ENCODE results near the gene PLPP3. TPM values are rescaled to one million over a fixed set of nuclear protein-coding genes. Genes with fewer than 3 reads are reported as not detected.

Gene PLPP3
- total RNA-seq, 4 donors from 2014 or later, result 127 to 502 (median 297) TPM

DNA sequence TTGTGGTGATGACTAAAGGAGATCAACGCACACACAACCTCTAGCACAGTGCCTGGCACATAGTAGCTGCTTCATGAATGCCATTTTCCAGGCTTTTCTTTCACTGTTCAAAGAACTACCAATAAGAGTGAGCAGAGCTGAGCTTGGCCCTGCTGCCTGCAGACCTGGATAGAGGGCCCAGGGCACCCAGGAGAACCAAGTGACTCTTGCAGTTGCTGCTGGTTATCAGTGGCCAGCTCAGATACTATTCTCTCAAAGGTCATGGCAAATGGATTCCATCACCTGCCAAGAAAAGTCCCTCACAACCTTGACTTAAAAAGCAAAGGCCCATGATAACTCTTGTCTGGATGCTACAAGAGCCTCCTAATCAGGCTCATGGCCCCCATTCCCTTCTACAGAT, 41.7 kb downstream of the PLPP3 start:
- ATAC-seq (ENCODE audit: low FRiP score) (no peak), DNase-seq (ENCODE audit: low spot score) (no peak)
- TF ChIP-seq, protein P1, sequence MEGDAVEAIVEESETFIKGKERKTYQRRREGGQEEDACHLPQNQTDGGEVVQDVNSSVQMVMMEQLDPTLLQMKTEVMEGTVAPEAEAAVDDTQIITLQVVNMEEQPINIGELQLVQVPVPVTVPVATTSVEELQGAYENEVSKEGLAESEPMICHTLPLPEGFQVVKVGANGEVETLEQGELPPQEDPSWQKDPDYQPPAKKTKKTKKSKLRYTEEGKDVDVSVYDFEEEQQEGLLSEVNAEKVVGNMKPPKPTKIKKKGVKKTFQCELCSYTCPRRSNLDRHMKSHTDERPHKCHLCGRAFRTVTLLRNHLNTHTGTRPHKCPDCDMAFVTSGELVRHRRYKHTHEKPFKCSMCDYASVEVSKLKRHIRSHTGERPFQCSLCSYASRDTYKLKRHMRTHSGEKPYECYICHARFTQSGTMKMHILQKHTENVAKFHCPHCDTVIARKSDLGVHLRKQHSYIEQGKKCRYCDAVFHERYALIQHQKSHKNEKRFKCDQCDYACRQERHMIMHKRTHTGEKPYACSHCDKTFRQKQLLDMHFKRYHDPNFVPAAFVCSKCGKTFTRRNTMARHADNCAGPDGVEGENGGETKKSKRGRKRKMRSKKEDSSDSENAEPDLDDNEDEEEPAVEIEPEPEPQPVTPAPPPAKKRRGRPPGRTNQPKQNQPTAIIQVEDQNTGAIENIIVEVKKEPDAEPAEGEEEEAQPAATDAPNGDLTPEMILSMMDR (IDR thresholded peaks at IDR 0.05), result no peak

DNA sequence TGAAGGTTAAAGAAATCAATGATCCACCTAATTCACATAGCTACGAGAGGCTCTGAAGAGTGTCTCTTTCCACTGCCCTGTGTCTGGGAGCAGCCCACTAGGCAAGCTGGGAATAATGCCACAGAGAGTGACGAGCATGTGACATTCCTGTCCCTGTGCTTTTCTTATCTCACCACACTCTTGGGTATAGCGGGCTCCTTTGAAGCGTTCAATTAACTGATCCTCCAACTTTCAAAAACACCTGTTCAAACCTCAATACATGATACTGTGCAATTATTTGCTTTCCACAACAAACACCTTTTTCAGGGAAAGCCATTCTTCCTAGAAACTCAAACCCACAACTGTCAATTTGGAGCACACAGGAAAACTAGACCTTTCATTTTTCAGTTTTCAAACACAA, 43.4 kb downstream of the PLPP3 start:
- TF ChIP-seq, protein P1 (IDR thresholded peaks at IDR 0.05), result no peak

DNA sequence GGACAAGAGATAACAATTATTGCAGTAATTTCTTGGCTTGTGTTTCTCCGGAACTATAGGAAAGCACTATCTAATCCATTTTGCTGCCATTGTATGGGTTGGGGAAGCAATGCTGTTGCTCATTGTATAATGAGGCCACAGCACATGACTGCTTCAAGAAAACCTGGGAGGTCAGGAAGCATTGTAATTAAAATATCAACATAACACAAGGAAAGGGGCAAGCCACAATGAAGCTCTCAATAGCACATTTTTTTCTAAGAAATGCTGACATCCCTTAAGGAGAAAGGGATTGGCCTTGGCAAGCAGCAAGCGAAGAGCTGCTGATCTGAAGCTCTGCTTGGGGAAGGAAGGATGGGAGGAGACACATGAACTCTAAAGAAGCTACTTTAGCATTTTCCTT, 44.0 kb downstream of the PLPP3 start:
- TF ChIP-seq, protein P1 (IDR thresholded peaks at IDR 0.05), result no peak
- DNase-seq (ENCODE audit: low spot score), result no peak
- ATAC-seq (ENCODE audit: low FRiP score), result no peak

More for the DNA sequence above, 43.4 kb downstream of the PLPP3 start:
- ATAC-seq (ENCODE audit: low FRiP score) (no peak), DNase-seq (ENCODE audit: low spot score) (no peak)

DNA sequence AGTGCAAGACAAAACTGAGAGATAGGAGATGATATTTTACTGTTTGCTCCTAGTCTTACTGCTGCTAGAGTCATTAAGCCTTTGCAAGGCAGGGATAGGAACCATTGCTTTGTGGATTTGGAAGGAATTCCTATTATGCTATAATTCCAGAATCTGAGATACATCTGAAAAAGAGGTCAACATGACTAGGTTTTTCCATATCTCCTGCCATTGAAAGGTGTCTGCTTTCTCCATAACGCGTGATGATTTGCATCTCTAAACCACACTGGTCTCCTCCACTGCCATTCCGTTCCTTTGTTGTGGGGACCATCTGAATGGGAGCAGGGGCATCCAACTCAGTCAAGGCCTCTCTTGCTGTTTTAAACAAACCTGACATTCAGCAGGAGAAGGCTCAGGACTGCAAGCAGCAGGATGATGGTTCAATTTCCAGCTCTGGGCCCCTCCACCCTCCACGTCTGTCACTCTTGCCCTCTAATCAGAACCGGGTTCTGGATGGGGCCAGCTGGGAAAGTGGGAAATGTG, 45.2 kb downstream of the PLPP3 start:
- TF ChIP-seq, protein P1 (IDR thresholded peaks at IDR 0.05), result no peak
- no peak for DNase-seq (ENCODE audit: low spot score)
- ATAC-seq (ENCODE audit: low FRiP score), result no peak

DNA sequence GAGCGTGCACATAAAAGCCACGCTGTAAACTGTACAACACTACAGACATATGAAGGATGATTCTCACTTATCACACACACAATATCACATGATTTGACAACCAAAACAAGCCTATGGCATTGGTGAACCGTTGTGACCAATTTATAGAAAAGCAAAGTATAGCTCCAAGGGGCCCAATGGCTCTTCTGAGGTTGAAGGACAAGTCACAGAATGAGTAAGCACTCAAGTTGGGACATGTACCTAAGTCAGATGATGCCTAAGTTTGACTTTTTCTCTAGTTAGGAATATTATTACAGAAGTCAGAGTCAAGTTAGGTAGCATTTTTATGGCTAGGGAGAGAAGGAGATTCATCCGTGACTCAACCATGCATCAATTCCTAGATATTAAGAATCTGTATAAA, 45.7 kb downstream of the PLPP3 start:
- no peak for DNase-seq (ENCODE audit: low spot score)
- TF ChIP-seq, protein P1 (IDR thresholded peaks at IDR 0.05), result no peak

DNA sequence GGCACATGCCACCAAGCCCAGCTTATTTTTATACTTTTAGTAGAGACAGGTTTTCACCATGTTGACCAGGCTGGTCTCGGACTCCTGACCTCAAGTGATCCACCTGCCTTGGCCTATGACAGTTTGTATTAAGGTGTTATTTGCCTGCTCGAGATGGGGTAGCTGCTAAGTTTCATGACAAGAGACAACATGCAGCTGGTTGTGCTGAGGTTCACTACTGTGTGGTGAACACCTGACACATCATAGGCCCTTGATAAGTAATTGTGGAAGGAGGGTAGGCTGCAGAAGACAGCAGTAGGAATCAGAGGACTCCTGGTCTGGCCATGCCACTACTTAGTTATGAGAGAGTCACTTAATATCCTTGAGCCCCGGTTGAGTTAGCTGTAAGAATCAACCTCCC, 46.2 kb downstream of the PLPP3 start:
- ATAC-seq (ENCODE audit: low FRiP score), result no peak
- DNase-seq (ENCODE audit: low spot score), result no peak
- TF ChIP-seq, protein P1 (IDR thresholded peaks at IDR 0.05), result no peak

More for the DNA sequence above, 45.7 kb downstream of the PLPP3 start:
- ATAC-seq (ENCODE audit: low FRiP score), result no peak

DNA sequence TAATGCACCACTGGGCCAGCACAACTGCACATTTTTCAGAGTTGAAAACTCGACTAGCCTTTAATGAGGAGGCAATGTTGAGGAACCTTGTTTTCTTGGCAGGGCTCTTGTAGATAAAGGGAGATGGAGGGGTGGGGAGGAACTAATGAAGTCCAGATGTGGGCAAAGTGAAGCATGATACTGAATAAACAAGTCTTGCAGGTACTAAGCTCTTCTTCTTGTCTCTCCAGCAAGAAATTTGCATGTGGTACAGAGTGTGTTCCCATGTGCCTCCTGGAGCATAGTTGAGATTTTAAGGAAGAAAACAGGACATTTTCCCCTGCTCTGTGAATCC, 47.0 kb downstream of the PLPP3 start:
- TF ChIP-seq, protein P1 (IDR thresholded peaks at IDR 0.05), result no peak
- ATAC-seq (ENCODE audit: low FRiP score) (no peak), DNase-seq (ENCODE audit: low spot score) (no peak)

Measured in omental fat pad (tissue), 4 donors.